ENCODE data around the gene PDE4B. TPM values are rescaled to one million over a fixed set of nuclear protein-coding genes. Genes with fewer than 3 reads are reported as not detected.

Gene PDE4B
- total and polyA plus RNA-seq, 9 of the 15 experiments (the other 6 are each of a cell fraction or from before 2014, with no cell fraction given), result 0.09 TPM; not detected in 8

GRCh38 chr1:66140072-66140471 lies 347.4 kb downstream of the PDE4B start:
- no peaks in the 10 kb centered on the region for H3K36me3 ChIP-seq (ENCODE audit: control insufficient read depth, insufficient read depth, low read length)
- no peak for ATAC-seq
- TF ChIP-seq TBL1XR1 (IDR thresholded peaks at IDR 0.05; ENCODE audit: low read length in 2 of 2) (no peak), HDAC1 (IDR thresholded peaks at IDR 0.05) (no peak), TOE1 (IDR thresholded peaks at IDR 0.05; ENCODE audit: borderline replicate concordance) (no peak), TOE1 (CRISPR knock-in tag; IDR thresholded peaks at IDR 0.05; ENCODE audit: borderline replicate concordance, low read depth) (no peak), NR2F6 (CRISPR knock-in tag; IDR thresholded peaks at IDR 0.05) (no peak), NFYB (IDR thresholded peaks at IDR 0.05; ENCODE audit: extremely low read depth, insufficient read length) (no peak), C11orf30 (IDR thresholded peaks at IDR 0.05; ENCODE audit: low read depth) (no peak), CREBBP (IDR thresholded peaks at IDR 0.05; ENCODE audit: low read depth, low read length) (no peak), ILF3 (IDR thresholded peaks at IDR 0.05; ENCODE audit: borderline replicate concordance) (no peak), HEY1 (CRISPR knock-in tag; IDR thresholded peaks at IDR 0.05; ENCODE audit: borderline replicate concordance) (no peak)
- TF ChIP-seq, protein P1, sequence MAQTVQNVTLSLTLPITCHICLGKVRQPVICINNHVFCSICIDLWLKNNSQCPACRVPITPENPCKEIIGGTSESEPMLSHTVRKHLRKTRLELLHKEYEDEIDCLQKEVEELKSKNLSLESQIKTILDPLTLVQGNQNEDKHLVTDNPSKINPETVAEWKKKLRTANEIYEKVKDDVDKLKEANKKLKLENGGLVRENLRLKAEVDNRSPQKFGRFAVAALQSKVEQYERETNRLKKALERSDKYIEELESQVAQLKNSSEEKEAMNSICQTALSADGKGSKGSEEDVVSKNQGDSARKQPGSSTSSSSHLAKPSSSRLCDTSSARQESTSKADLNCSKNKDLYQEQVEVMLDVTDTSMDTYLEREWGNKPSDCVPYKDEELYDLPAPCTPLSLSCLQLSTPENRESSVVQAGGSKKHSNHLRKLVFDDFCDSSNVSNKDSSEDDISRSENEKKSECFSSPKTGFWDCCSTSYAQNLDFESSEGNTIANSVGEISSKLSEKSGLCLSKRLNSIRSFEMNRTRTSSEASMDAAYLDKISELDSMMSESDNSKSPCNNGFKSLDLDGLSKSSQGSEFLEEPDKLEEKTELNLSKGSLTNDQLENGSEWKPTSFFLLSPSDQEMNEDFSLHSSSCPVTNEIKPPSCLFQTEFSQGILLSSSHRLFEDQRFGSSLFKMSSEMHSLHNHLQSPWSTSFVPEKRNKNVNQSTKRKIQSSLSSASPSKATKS (CRISPR knock-in tag; IDR thresholded peaks at IDR 0.05), result no peak
- TF ChIP-seq, protein P2, sequence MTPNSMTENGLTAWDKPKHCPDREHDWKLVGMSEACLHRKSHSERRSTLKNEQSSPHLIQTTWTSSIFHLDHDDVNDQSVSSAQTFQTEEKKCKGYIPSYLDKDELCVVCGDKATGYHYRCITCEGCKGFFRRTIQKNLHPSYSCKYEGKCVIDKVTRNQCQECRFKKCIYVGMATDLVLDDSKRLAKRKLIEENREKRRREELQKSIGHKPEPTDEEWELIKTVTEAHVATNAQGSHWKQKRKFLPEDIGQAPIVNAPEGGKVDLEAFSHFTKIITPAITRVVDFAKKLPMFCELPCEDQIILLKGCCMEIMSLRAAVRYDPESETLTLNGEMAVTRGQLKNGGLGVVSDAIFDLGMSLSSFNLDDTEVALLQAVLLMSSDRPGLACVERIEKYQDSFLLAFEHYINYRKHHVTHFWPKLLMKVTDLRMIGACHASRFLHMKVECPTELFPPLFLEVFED (CRISPR knock-in tag; conservative IDR thresholded peaks at IDR 0.05), result no peak
- TF ChIP-seq, protein P3, sequence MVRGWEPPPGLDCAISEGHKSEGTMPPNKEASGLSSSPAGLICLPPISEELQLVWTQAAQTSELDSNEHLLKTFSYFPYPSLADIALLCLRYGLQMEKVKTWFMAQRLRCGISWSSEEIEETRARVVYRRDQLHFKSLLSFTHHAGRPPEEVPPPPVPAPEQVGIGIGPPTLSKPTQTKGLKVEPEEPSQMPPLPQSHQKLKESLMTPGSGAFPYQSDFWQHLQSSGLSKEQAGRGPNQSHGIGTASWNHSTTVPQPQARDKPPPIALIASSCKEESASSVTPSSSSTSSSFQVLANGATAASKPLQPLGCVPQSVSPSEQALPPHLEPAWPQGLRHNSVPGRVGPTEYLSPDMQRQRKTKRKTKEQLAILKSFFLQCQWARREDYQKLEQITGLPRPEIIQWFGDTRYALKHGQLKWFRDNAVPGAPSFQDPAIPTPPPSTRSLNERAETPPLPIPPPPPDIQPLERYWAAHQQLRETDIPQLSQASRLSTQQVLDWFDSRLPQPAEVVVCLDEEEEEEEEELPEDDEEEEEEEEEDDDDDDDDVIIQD (CRISPR knock-in tag; IDR thresholded peaks at IDR 0.05), result no peak

More at GRCh38 chr1:66140072-66140471, 347.4 kb downstream of the PDE4B start:
- DNase-seq (ENCODE audit: extremely low read depth in 1 of 4, low spot score in 3 of 4) (no peak), FAIRE-seq (no peak)
- Histone ChIP-seq H3K4me1 (replicated peaks in 1 of 2; ENCODE audit: control insufficient read depth in 2 of 2, insufficient read depth in 2 of 2, low read length in 2 of 2) (no peaks in the 10 kb centered on the region), H4K20me1 (replicated peaks; ENCODE audit: control insufficient read depth, insufficient read depth, low read length) (no peaks in the 10 kb centered on the region; the same call in 1 of the 2 replicates), H3K9me1 (ENCODE audit: control insufficient read depth, insufficient read depth, low read length) (no peaks in the 10 kb centered on the region), H3K4me3 (no peak overlapping the region), H3K27me3 (ENCODE audit: control insufficient read depth in 2 of 2, insufficient read depth in 2 of 2, low read length in 2 of 2) (no peaks in the 10 kb centered on the region), H3K27ac (ENCODE audit: extremely low read depth, low read depth, low read length) (no peak overlapping the region), H3K4me2 (ENCODE audit: insufficient read depth, low read length) (no peak overlapping the region), H3K9ac (ENCODE audit: insufficient read depth in 1 of 2, low read depth in 2 of 2, low read length in 2 of 2) (no peak overlapping the region), H3K9me3 (replicated peaks; ENCODE audit: control insufficient read depth, insufficient read depth, low read depth, low read length) (no peaks in the 10 kb centered on the region), H3K79me2 (ENCODE audit: control insufficient read depth, insufficient read depth, low read length) (no peaks in the 10 kb centered on the region), H2AFZ (ENCODE audit: low read depth, low read length) (no peak overlapping the region)
- BruUV-seq (replicated peaks), result no TSS peak
- 0% methylated on average over 5 of the region's 5 CpGs for WGBS (ENCODE audit: insufficient coverage, low coverage, missing lambda C conversion rate)
- in situ Hi-C loops (cut with MboI), result no loop called here
- ChIA-PET CTCF (ENCODE audit: low intra/inter-chr PET ratio) (no interaction called here), POLR2A (no interaction called here)
- intact Hi-C loops (cut with micrococcal nuclease), result no loop called here
